ENCODE results near the gene PRDM5. TPM values are rescaled to one million over a fixed set of nuclear protein-coding genes. Genes with fewer than 3 reads are reported as not detected.

Gene PRDM5
- total RNA-seq, 1 experiment from 2014 or later, result 5.1 TPM

- Histone ChIP-seq H3K4me2 (ENCODE audit: low read length) (no peak overlapping the region), H3K27ac (ENCODE audit: low read depth, low read length) (no peak overlapping the region), H3K27me3 (ENCODE audit: insufficient read depth, low read length) (no peaks in the 10 kb centered on the region), H3K4me3 (replicated peaks in 1 of 2; ENCODE audit: low read depth in 1 of 2, low read length in 2 of 2) (no peak overlapping the region), H3K4me1 (ENCODE audit: control insufficient read depth in 1 of 2, insufficient read depth in 2 of 2, low read length in 2 of 2) (no peaks in the 10 kb centered on the region), H3K9me3 (ENCODE audit: control insufficient read depth in 1 of 2, insufficient read depth in 1 of 2, low read depth in 1 of 2, low read length in 2 of 2) (no peaks in the 10 kb centered on the region), H3K79me2 (ENCODE audit: insufficient read depth, low read length) (no peaks in the 10 kb centered on the region), H3K9me2 (ENCODE audit: insufficient read depth) (no peaks in the 10 kb centered on the region), H3K9ac (ENCODE audit: low read length) (no peak overlapping the region), H3K36me3 (ENCODE audit: control insufficient read depth in 1 of 2, insufficient read depth in 2 of 2, low read length in 2 of 2) (no peaks in the 10 kb centered on the region), H4K20me1 (ENCODE audit: insufficient read depth) (no peaks in the 10 kb centered on the region), H2AFZ (ENCODE audit: low read depth, low read length, poor library complexity, severe bottlenecking) (no peak overlapping the region)
- RAD21 ChIA-PET (ENCODE audit: low non-redundant PET in 1 of 2, low total read pairs in 2 of 2, uncharacterized antibody in 2 of 2, unreplicated experiment in 2 of 2), result no interaction called here
- intact Hi-C loops (cut with micrococcal nuclease), result no loop called here
- CTCF ChIA-PET, result no interaction called here
- ATAC-seq (no peak), DNase-seq (ENCODE audit: low read depth, low spot score) (no peak)
- POLR2A ChIA-PET, result no interaction called here
- TF ChIP-seq YY1 (IDR thresholded peaks at IDR 0.05; ENCODE audit: extremely low read depth, insufficient replicate concordance, low read depth, low read length), result no peak
- no peak for TF ChIP-seq SIN3A (IDR thresholded peaks at IDR 0.05; ENCODE audit: low read depth)
- no peak for TF ChIP-seq ELF1 (IDR thresholded peaks at IDR 0.05; ENCODE audit: borderline replicate concordance, low read depth)
- TF ChIP-seq EGR1 (IDR thresholded peaks at IDR 0.05; ENCODE audit: low read depth), result no peak
- TF ChIP-seq CTCF (IDR thresholded peaks at IDR 0.05 in 2 of 3, conservative IDR thresholded peaks at IDR 0.05 in 1 of 3; ENCODE audit: borderline replicate concordance in 1 of 3, insufficient read depth in 1 of 3, low read depth in 2 of 3, low read length in 2 of 3), result no peak
- TF ChIP-seq POLR2A (IDR thresholded peaks at IDR 0.05; ENCODE audit: borderline replicate concordance, extremely low read depth, insufficient read depth, insufficient read length), result no peak
- no peak for TF ChIP-seq SRF (IDR thresholded peaks at IDR 0.05; ENCODE audit: low read depth)
- TF ChIP-seq ZFX (IDR thresholded peaks at IDR 0.05), result no peak
- no peak for TF ChIP-seq POLR2AphosphoS5 (IDR thresholded peaks at IDR 0.05; ENCODE audit: low read depth, low read length)
- no TSS peak for BruUV-seq (replicated peaks)
Observed at GRCh38 chr4:120929847-120930246, 7.3 kb upstream of the PRDM5 start.

GRCh38 chr4:120927801-120928409, 5.4 kb upstream of the PRDM5 start:
- Histone ChIP-seq H2AFZ (ENCODE audit: low read depth, low read length, poor library complexity, severe bottlenecking) (no peak overlapping the region), H3K9ac (ENCODE audit: low read length) (no peak overlapping the region), H3K27me3 (ENCODE audit: insufficient read depth, low read length) (no peaks in the 10 kb centered on the region), H3K79me2 (ENCODE audit: insufficient read depth, low read length) (no peaks in the 10 kb centered on the region), H3K36me3 (ENCODE audit: control insufficient read depth in 1 of 2, insufficient read depth in 2 of 2, low read length in 2 of 2) (no peaks in the 10 kb centered on the region), H3K9me3 (ENCODE audit: control insufficient read depth in 1 of 2, insufficient read depth in 1 of 2, low read depth in 1 of 2, low read length in 2 of 2) (no peaks in the 10 kb centered on the region), H3K4me1 (ENCODE audit: control insufficient read depth in 1 of 2, insufficient read depth in 2 of 2, low read length in 2 of 2) (peaks cover 0 to 5% of the 10 kb centered on the region in 2 experiments; a peak in 2 of 4 replicates), H3K27ac (ENCODE audit: low read depth, low read length) (no peak overlapping the region), H4K20me1 (ENCODE audit: insufficient read depth) (no peaks in the 10 kb centered on the region), H3K4me2 (ENCODE audit: low read length) (no peak overlapping the region), H3K9me2 (ENCODE audit: insufficient read depth) (no peaks in the 10 kb centered on the region), H3K4me3 (replicated peaks in 1 of 2; ENCODE audit: low read depth in 1 of 2, low read length in 2 of 2) (no peak overlapping the region)
- intact Hi-C loops (cut with micrococcal nuclease), result no loop called here
- BruUV-seq (replicated peaks), result no TSS peak
- CTCF ChIA-PET, result no interaction called here
- DNase-seq (ENCODE audit: low read depth, low spot score) (no peak), ATAC-seq (no peak)
- POLR2A ChIA-PET, result no interaction called here
- RAD21 ChIA-PET (ENCODE audit: low non-redundant PET in 1 of 2, low total read pairs in 2 of 2, uncharacterized antibody in 2 of 2, unreplicated experiment in 2 of 2), result no interaction called here
- TF ChIP-seq ZFX (IDR thresholded peaks at IDR 0.05) (no peak), POLR2AphosphoS5 (IDR thresholded peaks at IDR 0.05; ENCODE audit: low read depth, low read length) (no peak), JUND (IDR thresholded peaks at IDR 0.05) (no peak), ZNF274 (IDR thresholded peaks at IDR 0.05; ENCODE audit: low read depth, low read length) (no peak), SRF (IDR thresholded peaks at IDR 0.05; ENCODE audit: low read depth) (no peak), EZH2phosphoT487 (IDR thresholded peaks at IDR 0.05; ENCODE audit: borderline replicate concordance) (no peak), CTCF (IDR thresholded peaks at IDR 0.05 in 2 of 3, conservative IDR thresholded peaks at IDR 0.05 in 1 of 3; ENCODE audit: borderline replicate concordance in 1 of 3, insufficient read depth in 1 of 3, low read depth in 2 of 3, low read length in 2 of 3) (no peak), FOSL1 (IDR thresholded peaks at IDR 0.05; ENCODE audit: low read depth) (no peak)
